NCI-H748 (cell line): ENCODE results near the gene HPSE2.

Experiments used
- DNase-seq: peaks from one replicate; lab custom pipeline; 2025; ENCODE audit not compliant: unreplicated experiment; lab: John Stamatoyannopoulos, UW

Gene HPSE2

GRCh38 chr10:99170116-99170675 is 65.5 kb downstream of the HPSE2 start:
- no peak for DNase-seq

DNA sequence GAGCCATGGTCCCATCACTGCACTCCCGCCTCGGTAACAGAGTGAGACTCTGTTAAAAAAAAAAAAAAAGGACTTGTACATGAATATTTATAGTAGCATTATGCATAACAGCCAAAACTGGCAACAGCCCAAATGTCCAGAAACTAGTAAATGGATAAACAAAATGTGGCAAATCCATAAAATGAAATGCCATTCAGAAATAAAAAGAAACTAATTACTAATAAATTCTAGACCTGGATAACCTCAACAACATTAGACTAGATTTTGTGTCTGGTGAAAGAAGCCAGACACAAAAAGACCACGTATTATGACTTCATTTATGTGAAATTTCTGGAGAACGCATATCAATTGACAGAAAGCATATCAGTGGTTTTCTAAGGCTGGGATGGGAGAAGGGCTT is 74.5 kb downstream of the HPSE2 start:
- DNase-seq, result no peak

GRCh38 chr10:99143651-99144050 is 92.0 kb downstream of the HPSE2 start:
- DNase-seq, result no peak

GRCh38 chr10:99143011-99143410 is 92.6 kb downstream of the HPSE2 start:
- no peak for DNase-seq

GRCh38 chr10:99132897-99133296 is 102.8 kb downstream of the HPSE2 start:
- DNase-seq, result peak; percentile 58

GRCh38 chr10:99125879-99126278 is 109.8 kb downstream of the HPSE2 start:
- peak; percentile 10 for DNase-seq

- DNase-seq, result no peak
Observed at GRCh38 chr10:99124376-99124775, 111.3 kb downstream of the HPSE2 start.

- DNase-seq, result no peak
Observed at GRCh38 chr10:99123851-99124250, 111.8 kb downstream of the HPSE2 start.

DNA sequence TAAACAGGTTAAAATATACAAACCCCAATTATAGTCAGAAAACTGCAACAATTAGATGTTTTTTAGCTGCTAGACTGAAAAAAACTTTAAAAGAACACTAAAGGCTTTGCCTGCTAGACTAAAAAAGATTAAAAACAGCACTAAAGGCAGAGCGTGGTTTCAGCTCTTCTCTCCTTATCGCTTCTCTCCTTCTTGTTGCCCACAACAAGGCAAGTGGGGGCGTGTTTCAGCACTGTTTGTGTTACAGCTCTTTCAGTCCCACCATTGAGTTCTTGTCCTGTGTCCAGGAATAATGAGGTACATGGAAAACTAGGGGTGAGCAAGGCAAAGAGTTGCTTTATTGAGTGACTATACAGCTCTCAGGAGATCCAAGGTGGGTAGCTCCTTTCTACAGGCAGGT is 112.3 kb downstream of the HPSE2 start:
- no peak for DNase-seq

GRCh38 chr10:99119258-99119748 is 116.3 kb downstream of the HPSE2 start:
- DNase-seq, result no peak

- DNase-seq, result no peak
Observed at GRCh38 chr10:99115703-99116102, 119.9 kb downstream of the HPSE2 start.

GRCh38 chr10:99085358-99085757 is 150.3 kb downstream of the HPSE2 start:
- no peak for DNase-seq

DNA sequence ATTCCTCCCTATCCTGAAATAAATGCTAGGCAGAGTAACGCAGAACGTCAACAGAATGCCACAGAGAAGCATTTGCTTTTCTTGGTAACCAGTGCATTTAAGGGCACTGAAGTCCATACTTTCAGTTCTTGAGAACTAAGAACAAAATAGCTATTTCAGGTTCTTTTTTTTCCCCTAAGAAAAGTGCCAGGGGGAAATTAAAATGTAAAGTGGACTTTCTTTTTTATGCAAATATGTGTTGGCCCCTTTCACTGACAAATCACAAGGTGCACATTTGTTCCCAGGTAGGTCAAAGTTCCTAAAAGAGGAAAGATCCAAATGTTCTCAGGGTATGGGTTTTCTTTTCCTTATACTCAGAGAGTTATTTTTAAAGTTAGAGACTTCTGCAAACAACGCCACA is 151.5 kb downstream of the HPSE2 start:
- no peak for DNase-seq

GRCh38 chr10:99080275-99080945 is 155.2 kb downstream of the HPSE2 start:
- DNase-seq, result no peak

DNA sequence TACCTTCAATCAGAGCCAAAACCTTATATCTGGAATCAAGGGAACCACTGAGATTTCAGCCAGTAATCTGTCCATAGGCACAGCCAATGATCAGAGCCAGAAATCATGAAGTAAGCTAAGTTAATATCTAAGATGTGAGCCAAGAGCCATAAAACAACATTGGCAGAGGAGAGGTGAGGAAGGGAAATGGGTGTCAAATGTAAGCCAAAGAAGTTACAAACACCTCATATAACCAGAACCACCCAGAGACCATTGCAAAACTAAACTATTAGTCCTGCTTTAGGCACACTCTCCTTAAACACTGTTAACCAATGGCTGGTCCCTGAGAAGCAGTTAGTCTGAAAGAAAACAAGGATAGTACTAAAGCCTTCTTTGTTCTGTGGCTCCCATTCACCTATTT is 173.1 kb downstream of the HPSE2 start:
- no peak for DNase-seq

DNA sequence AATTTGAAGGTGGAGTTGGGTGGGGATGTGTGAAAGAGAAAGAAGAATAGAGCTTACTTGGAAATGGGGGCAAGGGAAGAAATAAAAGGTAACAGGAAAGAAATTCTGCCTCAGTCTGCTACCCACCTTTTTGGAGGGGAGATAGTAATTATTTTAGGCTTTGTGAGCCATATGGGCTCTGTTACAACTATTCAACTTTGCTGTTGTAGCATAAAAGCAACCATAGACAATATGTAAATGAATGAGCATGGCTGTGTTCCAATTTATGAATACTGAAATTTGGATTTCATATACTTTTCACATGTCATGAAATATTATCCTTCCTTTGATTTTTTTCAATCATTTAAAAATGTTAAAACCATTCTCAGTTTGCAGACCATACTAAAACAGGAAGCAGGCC is 176.9 kb downstream of the HPSE2 start:
- DNase-seq, result no peak

DNA sequence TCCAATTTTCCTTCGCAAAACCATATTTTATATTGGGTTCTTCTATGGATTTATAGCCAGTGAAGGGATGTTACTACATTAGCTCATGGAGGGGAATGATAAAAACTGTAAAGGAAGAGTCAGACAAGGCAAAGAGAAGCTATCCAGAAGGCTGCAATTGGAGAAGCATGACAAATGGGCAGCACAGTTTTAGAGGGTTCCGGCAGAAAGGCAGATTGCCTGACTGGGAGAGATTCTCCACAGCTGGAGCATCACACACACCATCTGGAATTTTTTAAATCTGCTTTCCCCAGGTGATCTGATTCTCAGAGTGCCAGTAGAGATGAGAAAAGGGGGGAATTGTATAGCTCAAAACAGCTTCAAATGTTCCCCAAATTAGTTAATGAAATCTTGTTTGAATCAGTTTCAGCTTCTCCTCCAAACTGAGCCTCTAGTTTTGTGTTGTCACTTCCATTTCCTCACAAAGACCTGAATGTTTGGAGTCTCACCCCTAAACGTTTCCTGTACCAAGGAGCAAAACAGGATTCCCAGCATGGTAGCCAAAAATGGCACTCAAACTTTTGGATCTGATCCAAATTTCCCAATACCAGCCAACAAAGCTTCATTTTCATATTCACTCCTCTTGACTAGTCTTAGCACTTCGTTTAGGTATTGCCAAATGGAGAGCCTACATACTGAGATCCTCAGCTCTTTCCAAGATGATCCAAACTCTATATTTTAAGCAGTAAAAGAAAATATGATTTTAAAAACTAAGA is 177.5 kb downstream of the HPSE2 start:
- peak; percentile 5 for DNase-seq

GRCh38 chr10:99045671-99046070 is 190.0 kb downstream of the HPSE2 start:
- DNase-seq, result no peak

DNA sequence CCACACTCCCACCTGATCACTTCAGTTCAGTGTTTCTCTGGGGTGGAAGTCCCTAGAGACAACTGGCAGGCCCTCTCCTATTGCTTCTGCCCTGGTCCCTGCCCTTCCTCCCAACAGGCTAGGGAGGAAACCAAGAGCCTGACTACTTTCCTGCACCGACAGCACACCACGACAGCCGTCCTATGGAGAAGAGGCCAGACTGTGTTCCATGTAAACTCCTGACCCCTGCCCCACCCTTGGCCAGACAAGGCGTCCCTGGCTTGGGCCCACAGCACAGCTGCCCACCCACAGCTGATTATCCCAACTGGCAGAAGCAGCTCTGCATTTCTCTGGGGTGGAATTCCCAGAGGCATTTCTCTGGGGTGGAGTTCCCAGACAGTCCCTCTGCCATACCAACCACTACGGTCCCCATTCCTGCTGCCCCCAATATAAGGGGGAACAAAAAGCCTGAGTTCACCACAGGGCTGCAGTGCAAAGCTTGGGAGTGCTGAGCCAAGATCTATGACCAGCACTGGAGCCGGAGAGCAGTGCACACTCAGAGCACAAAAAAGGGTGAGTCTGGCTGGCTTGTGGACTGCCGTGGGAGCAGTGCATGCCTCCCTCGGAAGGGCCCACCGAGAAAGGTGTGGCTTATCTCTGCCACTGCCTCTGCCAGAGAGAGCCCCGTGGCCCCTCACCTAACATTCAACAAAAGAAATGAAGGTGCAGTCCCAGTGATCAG is 193.4 kb downstream of the HPSE2 start:
- DNase-seq, result no peak

- DNase-seq, result no peak
Observed at GRCh38 chr10:99041468-99041867, 194.2 kb downstream of the HPSE2 start.

- DNase-seq, result no peak
Observed at GRCh38 chr10:99013885-99014284, 221.8 kb downstream of the HPSE2 start.

DNA sequence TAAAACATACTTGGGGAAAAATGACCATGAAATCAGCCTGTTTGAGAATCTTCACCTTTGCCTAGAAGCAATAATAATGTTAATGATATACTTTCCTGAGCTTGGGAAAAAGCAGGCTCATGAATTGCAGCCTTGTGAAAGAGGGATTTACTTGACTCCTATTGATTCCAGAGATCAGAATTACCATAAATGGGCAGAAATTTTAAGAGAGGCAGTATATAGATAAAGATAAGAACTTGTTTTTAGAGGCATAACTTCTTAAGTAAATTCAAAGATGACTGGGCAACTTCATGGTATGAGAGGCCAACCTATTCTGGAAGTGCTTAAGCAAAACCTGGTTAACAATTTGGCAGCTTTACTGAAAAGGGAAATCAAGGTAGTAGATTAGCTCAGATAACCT is 225.4 kb downstream of the HPSE2 start:
- no peak for DNase-seq
